HG03108 (cell line): ENCODE data around the gene DYNC1I1.

ENCODE experiments used
- ATAC-seq: cut with Tn5 transposase; IDR thresholded peaks from one replicate; pipeline ENCODE4 v1.9.1; 2021; ENCODE audit warnings: moderate library complexity; ENCODE audit not compliant: unreplicated experiment

DYNC1I1 gene

DNA sequence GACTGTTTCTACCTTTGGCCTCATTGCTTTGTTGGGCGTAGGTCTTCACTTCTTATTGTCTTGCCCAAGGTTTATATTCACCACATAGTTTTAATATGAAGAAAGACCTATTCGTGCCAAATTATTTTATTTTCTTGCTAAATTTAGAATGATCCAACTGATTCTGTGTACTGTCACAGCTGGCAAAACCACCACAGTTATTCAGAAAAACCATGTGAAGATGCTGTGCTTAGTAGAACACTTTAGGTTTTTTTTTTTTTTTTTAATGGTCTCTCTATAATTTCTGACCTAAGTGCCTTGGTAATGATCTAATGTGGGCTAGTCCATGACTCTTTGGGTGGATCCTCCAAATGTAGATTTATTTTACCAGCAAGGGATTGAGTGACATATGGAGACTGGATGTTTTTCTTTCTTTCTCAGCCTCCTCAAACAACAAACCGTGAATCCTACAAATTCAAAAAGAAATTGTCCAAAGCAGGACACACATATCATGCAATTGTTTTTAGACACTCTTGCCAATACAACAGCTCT lies 243.8 kb downstream of the DYNC1I1 start:
- no peak for ATAC-seq

GRCh38 chr7:96016735-96017134 lies 244.4 kb downstream of the DYNC1I1 start:
- no peak for ATAC-seq

- ATAC-seq: no peak
These were observed 245.5 kb downstream of the DYNC1I1 start for GRCh38 chr7:96017877-96018276.

DNA sequence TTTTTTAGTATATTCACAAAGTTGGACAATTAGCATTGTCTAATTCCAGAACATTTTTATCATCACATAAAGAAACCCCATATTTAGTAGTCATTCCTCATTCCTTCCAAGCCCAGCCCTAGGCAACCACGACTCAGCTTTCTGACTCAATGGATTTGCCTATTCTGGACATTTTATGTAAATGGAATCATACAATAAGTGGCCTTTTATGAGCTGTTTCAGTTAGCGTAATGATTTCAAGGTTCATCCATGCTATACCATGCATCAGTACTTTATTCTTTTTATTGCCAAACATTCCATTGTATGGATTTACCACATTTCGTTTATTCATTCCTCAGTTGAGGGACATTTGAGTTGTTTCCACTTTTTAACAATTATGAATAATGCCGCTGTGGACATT lies 249.2 kb downstream of the DYNC1I1 start:
- ATAC-seq: no peak

DNA sequence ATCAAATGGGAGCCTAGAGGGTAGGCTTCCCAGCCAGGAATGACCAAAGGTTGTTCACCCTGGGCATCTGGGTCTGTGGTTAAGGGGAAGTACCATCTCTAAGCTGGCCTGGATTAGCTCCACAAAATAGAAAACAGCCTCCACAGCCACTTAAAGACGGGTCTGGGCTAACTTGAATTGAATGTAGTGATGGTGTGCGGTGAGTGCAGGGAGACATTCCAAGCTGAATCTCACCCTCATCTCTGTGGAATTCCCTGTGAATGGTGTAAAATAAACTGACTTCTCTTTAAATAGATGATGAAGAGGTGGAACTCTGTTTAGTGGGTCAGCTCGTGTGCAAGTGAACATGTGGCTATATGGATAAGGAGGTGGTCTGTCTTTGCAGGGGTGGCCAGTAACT lies 251.0 kb downstream of the DYNC1I1 start:
- ATAC-seq: no peak

- ATAC-seq: no peak
These were observed 253.7 kb downstream of the DYNC1I1 start for GRCh38 chr7:96026010-96026409.

GRCh38 chr7:96026611-96027010 lies 254.3 kb downstream of the DYNC1I1 start:
- no peak for ATAC-seq

DNA sequence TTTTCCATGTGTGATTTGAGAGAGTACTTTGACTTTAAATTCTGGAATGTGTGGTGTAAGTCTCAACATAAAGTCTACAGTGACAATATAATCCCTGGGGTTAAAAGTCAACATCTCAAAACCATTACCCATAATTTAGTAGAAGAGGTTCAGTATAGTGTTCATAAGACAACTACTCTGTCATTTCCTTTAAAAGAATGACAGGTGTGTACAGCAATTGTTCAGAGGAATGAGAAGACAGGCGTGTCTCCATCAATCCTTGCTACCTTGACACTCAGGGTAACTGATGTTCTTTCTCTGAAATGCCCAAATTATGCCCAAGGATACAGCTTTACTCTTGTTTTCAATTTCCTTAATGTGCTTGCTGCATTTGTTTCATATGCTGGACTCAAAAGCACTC lies 256.4 kb downstream of the DYNC1I1 start:
- ATAC-seq: no peak

DNA sequence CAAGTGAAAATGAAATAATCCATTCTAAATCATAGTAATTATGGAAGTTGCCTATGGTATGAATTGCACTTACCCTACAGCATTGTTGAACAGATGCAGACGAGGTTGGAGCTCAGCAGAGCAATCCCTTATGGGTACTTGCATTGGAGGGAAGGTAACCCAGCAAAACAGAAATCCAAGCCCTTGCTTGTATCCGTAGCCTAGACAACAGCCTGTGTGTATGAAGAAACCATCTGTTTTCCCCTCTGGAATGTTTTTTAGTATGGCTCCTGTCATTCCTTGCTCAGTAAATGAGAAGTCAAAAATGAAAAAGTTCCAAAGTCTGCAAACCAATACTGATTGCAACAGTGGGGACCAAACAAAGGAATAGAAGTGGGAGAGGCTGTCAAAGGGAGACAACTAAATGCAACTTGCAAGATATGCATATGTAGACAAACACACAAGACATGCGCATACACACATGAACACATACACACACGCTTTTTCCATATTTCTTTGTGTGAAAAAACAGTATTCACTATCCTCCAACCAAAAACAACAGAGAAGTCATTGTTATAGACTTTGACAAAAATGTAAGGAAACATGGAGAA lies 260.8 kb downstream of the DYNC1I1 start:
- no peak for ATAC-seq

- ATAC-seq: no peak
These were observed 262.8 kb downstream of the DYNC1I1 start for GRCh38 chr7:96034940-96035727.

DNA sequence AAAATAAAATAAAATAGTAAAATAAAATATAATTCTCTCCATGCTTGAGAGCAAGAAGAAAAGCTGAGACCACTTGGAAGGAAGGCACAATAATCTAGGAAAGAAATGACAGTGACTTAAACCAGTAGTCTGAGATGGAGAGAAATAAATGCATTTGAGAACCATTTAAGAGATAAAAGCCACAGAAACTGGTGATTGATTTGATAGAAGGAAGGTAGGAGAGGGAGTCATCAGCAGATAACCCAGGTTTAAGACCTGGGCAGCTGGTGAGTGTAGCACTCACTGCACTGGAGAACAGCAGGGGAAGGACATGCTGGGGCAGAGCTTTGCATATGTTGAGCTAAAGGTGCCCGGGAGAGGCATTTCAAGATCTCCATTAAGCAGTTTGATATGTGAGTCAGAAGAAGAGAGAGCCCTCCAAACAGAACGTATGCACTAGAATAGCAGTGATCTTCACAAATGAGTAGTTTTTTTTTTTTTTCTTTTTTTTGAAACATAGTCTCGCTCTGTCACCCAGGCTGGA lies 268.0 kb downstream of the DYNC1I1 start:
- ATAC-seq: no peak

DNA sequence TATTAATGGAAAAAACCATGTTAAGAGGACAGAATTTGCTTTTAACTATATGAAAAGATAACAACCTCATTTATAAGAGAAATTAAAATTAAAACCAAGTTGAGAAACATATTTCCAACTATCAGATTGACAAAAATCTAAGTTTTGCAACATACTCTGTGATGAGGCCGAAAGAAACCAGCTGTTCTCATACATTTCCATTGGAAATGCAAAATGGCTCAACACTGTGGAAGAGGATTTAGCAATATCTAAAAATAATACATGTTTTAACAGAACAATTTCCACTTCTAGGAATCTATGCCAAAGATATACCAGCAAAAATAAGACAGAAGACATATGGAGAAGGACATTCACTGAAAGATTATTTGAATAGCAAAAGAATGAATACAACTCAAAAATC lies 268.8 kb downstream of the DYNC1I1 start:
- no peak for ATAC-seq

- ATAC-seq: no peak
These were observed 272.8 kb downstream of the DYNC1I1 start for GRCh38 chr7:96045181-96045580.

DNA sequence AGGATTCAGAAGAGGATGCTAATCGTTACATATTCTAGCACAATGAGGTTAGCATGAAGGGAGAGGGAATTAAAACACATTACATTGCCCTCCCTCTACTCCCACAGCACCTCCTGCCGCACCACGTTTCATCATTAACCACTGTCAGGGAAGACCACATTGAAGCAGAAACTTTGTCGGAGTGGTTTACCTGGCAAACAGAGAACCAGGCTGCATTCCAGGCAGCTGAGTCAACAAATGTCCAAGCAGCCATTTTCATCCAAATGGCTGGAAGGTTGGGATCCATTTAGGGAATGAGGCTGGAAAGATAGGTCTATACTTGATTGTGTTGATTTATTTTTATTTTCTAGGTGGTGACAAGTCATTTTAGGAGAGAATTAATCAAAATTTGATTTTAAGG lies 273.6 kb downstream of the DYNC1I1 start:
- ATAC-seq: no peak

DNA sequence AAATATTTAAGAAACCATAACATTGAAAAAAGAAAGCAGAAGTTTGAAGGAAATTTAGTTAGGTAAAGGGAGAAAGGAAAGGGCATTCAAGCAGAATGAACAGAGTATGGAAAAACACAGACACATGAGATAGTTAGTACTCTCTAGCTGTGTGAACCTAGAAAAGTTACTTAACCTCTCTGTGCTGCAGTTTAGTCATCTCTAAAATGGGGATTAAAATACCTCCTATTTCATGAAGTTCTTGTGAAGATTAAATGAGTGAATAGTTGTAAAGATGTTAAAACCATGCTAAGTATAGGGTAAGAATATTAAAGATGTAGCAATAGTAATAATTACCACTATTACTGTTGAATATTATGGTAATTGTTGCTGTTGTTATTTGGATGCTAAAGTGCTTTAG lies 279.9 kb downstream of the DYNC1I1 start:
- ATAC-seq: no peak

DNA sequence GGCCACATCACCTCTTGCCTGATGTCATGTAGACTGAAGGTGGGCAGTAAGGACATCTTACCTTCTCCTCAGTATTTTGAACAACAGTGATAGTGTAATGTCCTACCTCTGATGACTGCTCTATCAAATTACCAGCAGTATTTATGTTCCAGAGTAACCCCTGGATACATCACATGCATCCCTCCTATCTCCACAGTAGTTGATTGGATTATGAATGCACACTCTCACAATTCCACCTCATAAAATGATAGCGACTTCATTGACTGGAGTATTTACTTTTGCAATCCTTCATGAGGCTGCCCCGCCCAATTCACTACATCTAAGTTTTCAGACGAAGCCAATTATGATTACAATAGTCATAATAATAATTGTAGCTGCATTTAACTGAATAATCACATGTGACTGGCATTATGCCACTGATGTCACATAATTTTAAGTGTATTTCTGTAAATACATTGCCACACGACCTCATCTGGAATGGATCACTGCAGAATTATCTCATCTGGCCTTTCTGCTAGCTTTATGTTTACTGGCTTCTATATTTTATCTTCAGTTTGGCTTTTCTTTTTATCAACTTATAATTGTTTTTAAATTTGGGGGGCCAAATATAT lies 280.6 kb downstream of the DYNC1I1 start:
- ATAC-seq: no peak

- ATAC-seq: no peak
These were observed 283.4 kb downstream of the DYNC1I1 start for GRCh38 chr7:96055717-96056116.

GRCh38 chr7:96059075-96059474 lies 286.7 kb downstream of the DYNC1I1 start:
- ATAC-seq: no peak

DNA sequence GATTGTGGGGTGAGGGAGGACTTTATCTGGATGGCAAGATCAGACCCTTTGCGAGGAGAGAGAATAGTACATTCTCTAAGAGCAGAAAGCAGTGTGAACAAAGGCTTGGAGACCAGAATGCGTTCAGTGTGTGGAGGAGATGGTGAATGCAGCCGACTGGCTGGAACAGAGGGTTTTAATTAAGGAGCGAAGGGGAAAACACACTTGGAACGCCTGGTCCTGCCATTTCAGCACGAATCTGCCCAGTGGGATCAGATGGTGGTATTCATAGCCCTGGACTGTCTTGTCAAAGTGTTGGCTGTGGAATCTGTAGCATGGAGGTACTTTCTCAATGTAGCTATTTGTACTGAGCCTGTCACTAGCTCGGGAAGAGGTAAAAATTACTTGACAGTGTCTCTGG lies 288.7 kb downstream of the DYNC1I1 start:
- ATAC-seq: no peak

- no peak for ATAC-seq
These were observed 289.5 kb downstream of the DYNC1I1 start for GRCh38 chr7:96061844-96062243.

DNA sequence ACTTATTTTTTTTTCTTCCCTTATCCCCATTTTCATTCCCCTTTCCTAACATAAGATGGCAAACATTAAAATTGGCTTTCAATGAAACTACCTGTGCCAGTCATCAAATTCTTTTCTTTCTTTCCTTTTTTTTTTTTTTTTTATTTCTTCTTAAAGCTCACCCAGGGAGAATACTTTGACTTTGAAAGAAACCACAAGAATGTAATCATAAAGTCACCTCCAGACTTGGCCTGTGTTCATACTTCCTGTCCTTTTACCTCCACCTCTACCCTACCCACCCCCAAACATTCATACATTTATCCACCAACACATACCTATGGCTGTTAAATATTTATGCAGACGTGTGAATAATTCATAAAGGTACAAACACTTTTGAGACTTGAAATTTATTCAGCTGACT lies 295.0 kb downstream of the DYNC1I1 start:
- no peak for ATAC-seq

DNA sequence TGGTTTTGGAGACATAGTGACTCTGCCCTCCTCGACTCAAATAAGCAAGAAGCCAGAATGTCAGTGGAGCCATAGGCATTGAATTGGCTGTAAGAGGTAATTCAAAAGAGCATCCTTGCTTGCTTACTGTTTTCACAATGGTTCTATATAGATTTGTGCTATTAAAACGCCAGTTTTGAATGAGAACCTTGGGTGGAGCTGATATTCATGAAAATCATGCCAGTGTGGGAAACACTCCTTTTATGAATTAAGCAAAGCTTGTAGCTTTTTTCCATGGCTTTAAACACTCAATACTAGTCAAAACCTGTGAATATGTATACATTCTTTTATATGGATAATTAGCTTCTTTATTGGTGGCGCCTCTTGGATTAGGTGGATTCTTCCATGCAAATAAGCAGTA lies 297.0 kb downstream of the DYNC1I1 start:
- ATAC-seq: no peak
